Uterus (tissue), 2 donors: ENCODE results near the gene DDA1.

Experiments
- POLR2A ChIP-seq, 2 donors: fragments of 450-650 bp; IDR thresholded peaks; one replicate each; pipeline ENCODE4 v1.6.1; 2016; ENCODE audit warnings: antibody characterized with exemption in 2 of 2, mild to moderate bottlenecking in 1 of 2, moderate library complexity in 1 of 2
- TF ChIP-seq, protein P1 (sequence below), 4 experiments: fragments of 200-600 bp in 2 of 4; fragments of 450-650 bp in 2 of 4; sonication (generic) in 2 of 4; IDR thresholded peaks; one replicate each; pipeline ENCODE4 v1.5.1; 2016 to 2019; ENCODE audit warnings: antibody characterized with exemption in 4 of 4, mild to moderate bottlenecking in 2 of 4, moderate library complexity in 1 of 4

DNA sequence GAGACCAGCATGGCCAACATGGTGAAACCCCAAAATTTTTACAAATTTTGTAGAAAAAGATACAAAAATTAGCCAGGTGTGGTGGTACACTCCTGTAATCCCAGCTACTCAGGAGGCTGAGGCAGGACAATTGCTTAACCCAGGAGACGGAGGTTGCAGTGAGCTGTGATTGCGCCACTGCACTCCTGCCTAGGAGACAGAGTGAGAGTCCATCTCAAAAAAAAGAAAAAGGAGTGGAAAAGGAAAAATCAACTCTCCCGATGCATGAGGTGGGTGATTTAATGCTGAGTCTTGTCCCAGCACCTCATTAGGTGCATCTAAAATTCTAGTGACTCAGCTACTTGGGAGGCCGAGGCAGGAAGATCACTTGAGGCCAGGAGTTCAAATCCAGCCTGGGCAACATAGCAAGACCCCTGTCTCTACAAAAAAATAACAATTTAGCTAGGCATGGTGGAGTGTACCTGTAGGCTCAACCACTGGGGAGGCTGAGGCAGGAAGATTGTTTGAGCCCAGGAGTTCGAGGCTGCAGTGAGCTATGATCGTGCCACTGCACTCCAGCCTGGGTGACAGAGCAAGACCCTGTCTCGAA, 47.8 kb downstream of the DDA1 start:
- TF ChIP-seq, protein P1, sequence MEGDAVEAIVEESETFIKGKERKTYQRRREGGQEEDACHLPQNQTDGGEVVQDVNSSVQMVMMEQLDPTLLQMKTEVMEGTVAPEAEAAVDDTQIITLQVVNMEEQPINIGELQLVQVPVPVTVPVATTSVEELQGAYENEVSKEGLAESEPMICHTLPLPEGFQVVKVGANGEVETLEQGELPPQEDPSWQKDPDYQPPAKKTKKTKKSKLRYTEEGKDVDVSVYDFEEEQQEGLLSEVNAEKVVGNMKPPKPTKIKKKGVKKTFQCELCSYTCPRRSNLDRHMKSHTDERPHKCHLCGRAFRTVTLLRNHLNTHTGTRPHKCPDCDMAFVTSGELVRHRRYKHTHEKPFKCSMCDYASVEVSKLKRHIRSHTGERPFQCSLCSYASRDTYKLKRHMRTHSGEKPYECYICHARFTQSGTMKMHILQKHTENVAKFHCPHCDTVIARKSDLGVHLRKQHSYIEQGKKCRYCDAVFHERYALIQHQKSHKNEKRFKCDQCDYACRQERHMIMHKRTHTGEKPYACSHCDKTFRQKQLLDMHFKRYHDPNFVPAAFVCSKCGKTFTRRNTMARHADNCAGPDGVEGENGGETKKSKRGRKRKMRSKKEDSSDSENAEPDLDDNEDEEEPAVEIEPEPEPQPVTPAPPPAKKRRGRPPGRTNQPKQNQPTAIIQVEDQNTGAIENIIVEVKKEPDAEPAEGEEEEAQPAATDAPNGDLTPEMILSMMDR (IDR thresholded peaks at IDR 0.05): no peak
- TF ChIP-seq POLR2A (IDR thresholded peaks at IDR 0.05): no peak
